ENCODE results near the gene INO80. TPM values are rescaled to one million over a fixed set of nuclear protein-coding genes. Genes with fewer than 3 reads are reported as not detected.

INO80 gene
- total and polyA plus RNA-seq, 2 donors (not counting 1 experiment from before 2014, with no cell fraction given): 16.3 to 55.7 TPM

GRCh38 chr15:41031232-41032078, 84.6 kb downstream of the INO80 start:
- 100% methylated on average over 2 of the region's 5 CpGs for WGBS (ENCODE audit: insufficient coverage)
- no peak overlapping the region for H3K4me2 ChIP-seq (replicated peaks; ENCODE audit: low read depth, low read length, poor library complexity, severe bottlenecking)
- H3K27me3 ChIP-seq (replicated peaks in 1 of 4; ENCODE audit: control extremely low read depth in 1 of 4, control insufficient read depth in 3 of 4, insufficient read depth in 4 of 4, low read length in 3 of 4): no peaks in the 10 kb centered on the region
- H3K4me1 ChIP-seq (ENCODE audit: control insufficient read depth in 2 of 2, insufficient read depth in 2 of 2, low read length in 2 of 2): no peaks in the 10 kb centered on the region
- intact Hi-C loops (cut with micrococcal nuclease): no loop called here
- ChIA-PET POLR2A (no interaction called here), CTCF (interaction anchor here (0.8 kb wide), 1 partner anchor 10 kb away, joined by 3 read pairs; no protein-coding TSS in a partner anchor)
- no peak for TF ChIP-seq EZH2 (IDR thresholded peaks at IDR 0.05; ENCODE audit: borderline replicate concordance, insufficient read depth, low read depth, low read length, poor library complexity, severe bottlenecking)
- TF ChIP-seq, protein P1, sequence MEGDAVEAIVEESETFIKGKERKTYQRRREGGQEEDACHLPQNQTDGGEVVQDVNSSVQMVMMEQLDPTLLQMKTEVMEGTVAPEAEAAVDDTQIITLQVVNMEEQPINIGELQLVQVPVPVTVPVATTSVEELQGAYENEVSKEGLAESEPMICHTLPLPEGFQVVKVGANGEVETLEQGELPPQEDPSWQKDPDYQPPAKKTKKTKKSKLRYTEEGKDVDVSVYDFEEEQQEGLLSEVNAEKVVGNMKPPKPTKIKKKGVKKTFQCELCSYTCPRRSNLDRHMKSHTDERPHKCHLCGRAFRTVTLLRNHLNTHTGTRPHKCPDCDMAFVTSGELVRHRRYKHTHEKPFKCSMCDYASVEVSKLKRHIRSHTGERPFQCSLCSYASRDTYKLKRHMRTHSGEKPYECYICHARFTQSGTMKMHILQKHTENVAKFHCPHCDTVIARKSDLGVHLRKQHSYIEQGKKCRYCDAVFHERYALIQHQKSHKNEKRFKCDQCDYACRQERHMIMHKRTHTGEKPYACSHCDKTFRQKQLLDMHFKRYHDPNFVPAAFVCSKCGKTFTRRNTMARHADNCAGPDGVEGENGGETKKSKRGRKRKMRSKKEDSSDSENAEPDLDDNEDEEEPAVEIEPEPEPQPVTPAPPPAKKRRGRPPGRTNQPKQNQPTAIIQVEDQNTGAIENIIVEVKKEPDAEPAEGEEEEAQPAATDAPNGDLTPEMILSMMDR (IDR thresholded peaks at IDR 0.05): no peak
- H4K20me1 ChIP-seq (ENCODE audit: control insufficient read depth, insufficient read depth, low read length, poor library complexity, severe bottlenecking): no peaks in the 10 kb centered on the region
- Mint-ChIP-seq H3K27me3 (no peaks in the 10 kb centered on the region), H3K4me1 (no peaks in the 10 kb centered on the region), H3K27ac (no peak overlapping the region), H3K4me3 (no peak overlapping the region), H3K9me3 (ENCODE audit: insufficient read depth) (no peaks in the 10 kb centered on the region)
- no peaks in the 10 kb centered on the region for H3K9me3 ChIP-seq (ENCODE audit: control extremely low read depth in 1 of 3, control insufficient read depth in 2 of 3, insufficient read depth in 1 of 3, low read length in 2 of 3)
- no peak overlapping the region for H3K9ac ChIP-seq (ENCODE audit: low read length)
- ATAC-seq (ENCODE audit: low read depth) (no peak), DNase-seq (no peak)
- H2AFZ ChIP-seq (ENCODE audit: insufficient read depth, low read depth, low read length, poor library complexity, severe bottlenecking): no peak overlapping the region
- peaks cover 4 to 34% of the 10 kb centered on the region in 2 experiments for H3K36me3 ChIP-seq (replicated peaks in 1 of 2; ENCODE audit: control extremely low read depth in 1 of 2, control insufficient read depth in 1 of 2, extremely low read depth in 1 of 2, insufficient read depth in 2 of 2, low read length in 1 of 2)
- no peak overlapping the region for H3K4me3 ChIP-seq (ENCODE audit: control extremely low read depth in 1 of 5, extremely low read depth in 1 of 5, insufficient read depth in 1 of 5, low read depth in 2 of 5, low read length in 4 of 5)
- H3K27ac ChIP-seq (ENCODE audit: low read length in 2 of 2): no peak overlapping the region
- H3K79me2 ChIP-seq (ENCODE audit: control insufficient read depth, insufficient read depth, low read length): no peaks in the 10 kb centered on the region

DNA sequence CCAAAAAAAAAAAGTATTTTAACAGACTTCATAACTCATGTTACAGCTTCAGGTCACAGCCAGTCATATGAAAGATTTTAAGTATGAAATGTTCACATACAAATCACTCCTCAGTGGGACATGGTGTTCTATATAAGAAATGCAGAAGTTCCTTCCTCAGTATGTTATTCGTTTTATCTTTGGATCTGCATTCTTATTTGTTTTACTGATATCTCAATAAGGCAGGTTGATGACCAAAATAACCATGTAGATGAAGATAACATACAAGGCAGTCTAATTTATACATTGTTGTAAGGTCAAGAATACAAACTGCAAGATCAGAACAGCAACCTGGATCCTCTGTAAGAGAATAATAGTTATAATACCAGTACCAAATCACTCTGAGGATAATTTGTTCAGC, 87.2 kb downstream of the INO80 start:
- TF ChIP-seq, protein P1 (IDR thresholded peaks at IDR 0.05): no peak
- no peak for TF ChIP-seq EZH2 (IDR thresholded peaks at IDR 0.05; ENCODE audit: borderline replicate concordance, insufficient read depth, low read depth, low read length, poor library complexity, severe bottlenecking)
- ATAC-seq (ENCODE audit: low read depth) (no peak), DNase-seq (no peak)
- ChIA-PET CTCF (interaction anchor here (0.6 to 1.7 kb wide), 6 partner anchors 15 to 171 kb away, joined by 3 to 6 read pairs (median 4); no protein-coding TSS in a partner anchor), POLR2A (no interaction called here)
- no peaks in the 10 kb centered on the region for H3K27me3 ChIP-seq (replicated peaks in 1 of 4; ENCODE audit: control extremely low read depth in 1 of 4, control insufficient read depth in 3 of 4, insufficient read depth in 4 of 4, low read length in 3 of 4)
- Mint-ChIP-seq H3K4me1 (no peaks in the 10 kb centered on the region), H3K27me3 (no peaks in the 10 kb centered on the region), H3K4me3 (no peak overlapping the region), H3K9me3 (ENCODE audit: insufficient read depth) (no peaks in the 10 kb centered on the region), H3K27ac (no peak overlapping the region)
- peaks cover 17 to 48% of the 10 kb centered on the region in 2 experiments for H3K36me3 ChIP-seq (replicated peaks in 1 of 2; ENCODE audit: control extremely low read depth in 1 of 2, control insufficient read depth in 1 of 2, extremely low read depth in 1 of 2, insufficient read depth in 2 of 2, low read length in 1 of 2)
- H3K4me1 ChIP-seq (ENCODE audit: control insufficient read depth in 2 of 2, insufficient read depth in 2 of 2, low read length in 2 of 2): no peaks in the 10 kb centered on the region
- no peak overlapping the region for H3K27ac ChIP-seq (ENCODE audit: low read length in 2 of 2)
- H3K4me3 ChIP-seq (ENCODE audit: control extremely low read depth in 1 of 5, extremely low read depth in 1 of 5, insufficient read depth in 1 of 5, low read depth in 2 of 5, low read length in 4 of 5): no peak overlapping the region
- intact Hi-C loops (cut with micrococcal nuclease): no loop called here
- no peak overlapping the region for H3K9ac ChIP-seq (ENCODE audit: low read length)
- no peaks in the 10 kb centered on the region for H3K9me3 ChIP-seq (ENCODE audit: control extremely low read depth in 1 of 3, control insufficient read depth in 2 of 3, insufficient read depth in 1 of 3, low read length in 2 of 3)
- H3K79me2 ChIP-seq (ENCODE audit: control insufficient read depth, insufficient read depth, low read length): no peaks in the 10 kb centered on the region
- no CpG with 5 or more reads among the region's 1 CpG for WGBS (ENCODE audit: insufficient coverage)
- no peaks in the 10 kb centered on the region for H4K20me1 ChIP-seq (ENCODE audit: control insufficient read depth, insufficient read depth, low read length, poor library complexity, severe bottlenecking)
- no peak overlapping the region for H2AFZ ChIP-seq (ENCODE audit: insufficient read depth, low read depth, low read length, poor library complexity, severe bottlenecking)
- no peak overlapping the region for H3K4me2 ChIP-seq (replicated peaks; ENCODE audit: low read depth, low read length, poor library complexity, severe bottlenecking)

Data from B cell (primary cell).